ENCODE measurements around the gene MMD.

- TF ChIP-seq ELF4 (IDR thresholded peaks at IDR 0.05) (no peak), L3MBTL2 (conservative IDR thresholded peaks at IDR 0.05) (no peak), SUZ12 (IDR thresholded peaks at IDR 0.05) (no peak), HDGF (IDR thresholded peaks at IDR 0.05; ENCODE audit: borderline replicate concordance) (no peak), NFRKB (IDR thresholded peaks at IDR 0.05) (no peak), BHLHE40 (IDR thresholded peaks at IDR 0.05; ENCODE audit: borderline replicate concordance) (no peak), SP1 (IDR thresholded peaks at IDR 0.05) (no peak), LEF1 (IDR thresholded peaks at IDR 0.05; ENCODE audit: borderline replicate concordance) (no peak), ARNT (IDR thresholded peaks at IDR 0.05) (no peak), FOXM1 (IDR thresholded peaks at IDR 0.05; ENCODE audit: borderline replicate concordance) (no peak), CTBP1 (IDR thresholded peaks at IDR 0.05; ENCODE audit: borderline replicate concordance) (no peak)
Measured at GRCh38 chr17:55430541-55431288, 9.1 kb upstream of the MMD start.
